CD1c-positive myeloid dendritic cell (primary cell): ENCODE measurements around the gene GSDME.
A peak's percentile ranks its signal among the peaks of the same experiment; 100 is the strongest.

Source experiments
- DNase-seq: peaks from one replicate; pipeline ENCODE4 v3.0.0-alpha.2; 2016; ENCODE audit errors: extremely low spot score

GSDME gene

DNA sequence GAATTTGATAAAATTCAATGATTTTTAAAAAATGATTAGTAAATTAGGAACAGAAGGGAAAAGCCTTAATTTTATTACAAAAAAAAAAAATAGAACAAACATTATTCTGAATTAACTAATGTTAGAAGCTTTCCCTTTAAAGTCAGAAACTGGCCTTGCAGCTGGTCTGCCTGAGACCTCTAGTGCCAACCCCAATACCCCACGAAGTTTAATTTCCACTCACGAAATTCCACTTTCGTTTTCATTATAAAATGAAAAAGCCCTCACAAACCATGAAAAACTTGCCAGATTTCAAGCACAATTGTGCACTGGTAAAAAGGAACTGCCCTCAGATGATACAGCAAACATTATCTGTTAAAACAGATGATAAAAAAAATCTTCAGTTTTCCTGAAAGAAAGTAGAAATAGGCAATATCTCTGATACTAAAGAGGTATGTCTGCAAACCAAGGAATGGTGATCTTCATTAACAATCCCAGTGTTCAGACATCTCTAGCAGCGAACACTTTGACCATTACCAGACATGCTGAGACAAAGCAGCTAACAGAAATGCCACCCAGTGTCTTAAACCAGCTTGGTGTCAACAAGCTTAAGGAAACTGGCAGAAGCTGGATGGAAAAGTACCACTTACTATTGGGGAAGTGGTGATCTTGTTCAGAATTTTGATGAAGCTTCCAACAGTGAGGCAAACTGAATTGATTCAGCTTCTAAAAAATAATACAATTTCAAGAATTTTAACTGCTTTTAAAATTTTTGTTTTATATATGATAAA, 103.8 kb downstream of the GSDME start:
- peak; percentile 7 for DNase-seq

DNA sequence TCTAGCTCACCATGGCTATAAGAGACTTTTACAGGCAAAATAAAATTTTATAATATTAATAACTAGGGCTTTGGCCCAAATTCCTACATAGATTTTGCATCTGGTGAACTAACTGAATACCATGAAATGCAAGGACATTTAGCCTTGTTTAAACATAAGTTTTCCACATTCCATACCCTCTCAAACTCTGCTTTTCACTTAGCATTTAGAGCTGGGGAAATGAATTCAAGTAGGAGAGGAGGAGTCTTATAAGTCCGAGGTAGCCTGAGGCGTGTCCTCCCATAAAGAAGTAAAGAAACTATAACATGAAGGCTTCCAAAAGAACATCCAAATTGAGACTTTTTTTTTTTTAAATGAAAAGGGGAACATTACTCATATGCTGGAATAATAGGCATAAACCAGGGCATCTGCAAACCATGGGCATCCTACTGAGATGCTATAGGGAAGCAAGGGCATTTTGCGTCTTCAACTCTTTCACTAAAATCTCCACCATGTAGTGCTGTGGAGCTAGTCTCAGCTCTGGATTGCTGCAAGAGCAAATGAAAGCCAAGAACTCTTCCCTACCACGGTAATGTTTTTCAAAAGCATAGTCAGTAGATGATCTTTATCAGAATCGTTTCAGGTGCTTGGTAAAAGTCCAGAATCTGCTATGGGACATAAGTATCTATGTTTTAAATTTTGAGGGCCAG, 104.9 kb downstream of the GSDME start:
- DNase-seq: no peak
